ENCODE data around the gene FKBP14. TPM values are rescaled to one million over a fixed set of nuclear protein-coding genes. Genes with fewer than 3 reads are reported as not detected.

The FKBP14 gene
- total RNA-seq, 3 donors from 2014 or later (not counting 1 experiment from before 2014, with no cell fraction given): 11.1 to 13.4 (median 11.9) TPM

DNA sequence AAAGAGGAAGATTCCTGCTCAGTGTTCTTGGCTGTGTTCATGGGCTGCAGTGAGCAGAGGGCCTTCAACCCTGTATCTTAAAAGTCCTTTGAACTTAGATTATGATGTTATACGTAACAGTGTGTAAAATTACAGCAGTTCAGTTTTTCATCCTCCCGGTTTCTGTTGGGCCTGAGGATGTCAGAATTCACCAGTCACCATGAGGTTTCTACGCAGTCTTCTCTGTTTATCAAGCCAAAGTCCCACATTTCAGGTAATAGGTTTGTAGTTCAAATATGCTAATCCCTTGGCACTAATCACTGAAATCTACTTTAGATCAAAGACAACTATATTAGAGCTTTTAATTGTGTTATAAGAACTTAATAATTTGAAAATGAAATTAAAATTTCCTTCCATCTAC, 26.6 kb upstream of the FKBP14 start:
- DNase-seq: no peak
- Histone ChIP-seq H3K9me3 (ENCODE audit: control insufficient read depth, insufficient read depth, low read length) (no peaks in the 10 kb centered on the region), H3K27ac (ENCODE audit: low read length) (no peak overlapping the region), H3K4me1 (ENCODE audit: control insufficient read depth, insufficient read depth, low read length) (no peaks in the 10 kb centered on the region), H3K27me3 (ENCODE audit: control insufficient read depth, insufficient read depth, low read length) (no peaks in the 10 kb centered on the region), H3K36me3 (ENCODE audit: control insufficient read depth, insufficient read depth, low read length) (peaks cover 15% of the 10 kb centered on the region), H3K4me3 (ENCODE audit: low read length) (no peak overlapping the region)
- 85% methylated on average over 2 of the region's 3 CpGs for WGBS (ENCODE audit: insufficient coverage)
- Mint-ChIP-seq H3K36me3 (peaks cover 9% of the 10 kb centered on the region), H3K4me3 (no peak overlapping the region), H3K9me3 (no peaks in the 10 kb centered on the region), H3K4me1 (no peaks in the 10 kb centered on the region), H3K27ac (no peak overlapping the region), H3K27me3 (ENCODE audit: low read depth in 2 of 2) (no peaks in the 10 kb centered on the region)
- ATAC-seq: no peak
- TF ChIP-seq, protein P1, sequence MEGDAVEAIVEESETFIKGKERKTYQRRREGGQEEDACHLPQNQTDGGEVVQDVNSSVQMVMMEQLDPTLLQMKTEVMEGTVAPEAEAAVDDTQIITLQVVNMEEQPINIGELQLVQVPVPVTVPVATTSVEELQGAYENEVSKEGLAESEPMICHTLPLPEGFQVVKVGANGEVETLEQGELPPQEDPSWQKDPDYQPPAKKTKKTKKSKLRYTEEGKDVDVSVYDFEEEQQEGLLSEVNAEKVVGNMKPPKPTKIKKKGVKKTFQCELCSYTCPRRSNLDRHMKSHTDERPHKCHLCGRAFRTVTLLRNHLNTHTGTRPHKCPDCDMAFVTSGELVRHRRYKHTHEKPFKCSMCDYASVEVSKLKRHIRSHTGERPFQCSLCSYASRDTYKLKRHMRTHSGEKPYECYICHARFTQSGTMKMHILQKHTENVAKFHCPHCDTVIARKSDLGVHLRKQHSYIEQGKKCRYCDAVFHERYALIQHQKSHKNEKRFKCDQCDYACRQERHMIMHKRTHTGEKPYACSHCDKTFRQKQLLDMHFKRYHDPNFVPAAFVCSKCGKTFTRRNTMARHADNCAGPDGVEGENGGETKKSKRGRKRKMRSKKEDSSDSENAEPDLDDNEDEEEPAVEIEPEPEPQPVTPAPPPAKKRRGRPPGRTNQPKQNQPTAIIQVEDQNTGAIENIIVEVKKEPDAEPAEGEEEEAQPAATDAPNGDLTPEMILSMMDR (IDR thresholded peaks at IDR 0.05): no peak
- intact Hi-C loops (cut with micrococcal nuclease): no loop called here

DNA sequence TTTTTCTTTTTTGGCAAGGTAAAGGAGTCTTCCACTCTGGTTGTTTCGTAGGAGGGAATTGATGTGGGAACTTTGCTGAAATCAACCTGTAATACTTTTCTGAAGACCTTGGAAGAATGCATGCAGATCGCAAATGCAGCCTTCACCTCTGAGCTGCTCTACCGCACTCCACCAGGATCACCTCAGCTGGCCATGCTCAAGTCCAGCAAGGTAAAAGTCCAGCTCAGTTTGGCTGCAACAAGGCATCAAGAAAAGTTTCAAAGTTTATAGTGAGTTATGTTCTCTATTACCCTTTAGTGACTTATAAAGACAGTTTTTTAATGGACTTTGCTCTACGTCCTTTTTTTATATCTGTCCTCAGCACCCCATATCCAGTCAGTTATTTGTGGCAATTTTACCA, 22.7 kb upstream of the FKBP14 start:
- ATAC-seq (no peak), DNase-seq (no peak)
- Mint-ChIP-seq H3K36me3 (peaks cover 17% of the 10 kb centered on the region), H3K9me3 (no peaks in the 10 kb centered on the region), H3K4me1 (no peaks in the 10 kb centered on the region), H3K27me3 (ENCODE audit: low read depth in 2 of 2) (no peaks in the 10 kb centered on the region), H3K27ac (no peak overlapping the region), H3K4me3 (no peak overlapping the region)
- peaks cover 15% of the 10 kb centered on the region for H3K36me3 ChIP-seq (ENCODE audit: control insufficient read depth, insufficient read depth, low read length)
- no peaks in the 10 kb centered on the region for H3K27me3 ChIP-seq (ENCODE audit: control insufficient read depth, insufficient read depth, low read length)
- no peaks in the 10 kb centered on the region for H3K9me3 ChIP-seq (ENCODE audit: control insufficient read depth, insufficient read depth, low read length)
- H3K4me1 ChIP-seq (ENCODE audit: control insufficient read depth, insufficient read depth, low read length): no peaks in the 10 kb centered on the region
- intact Hi-C loops (cut with micrococcal nuclease): no loop called here
- 93% methylated on average over 4 of the region's 4 CpGs for WGBS (ENCODE audit: insufficient coverage)
- H3K27ac ChIP-seq (ENCODE audit: low read length): no peak overlapping the region
- no peak overlapping the region for H3K4me3 ChIP-seq (ENCODE audit: low read length)
- TF ChIP-seq, protein P1 (IDR thresholded peaks at IDR 0.05): no peak

DNA sequence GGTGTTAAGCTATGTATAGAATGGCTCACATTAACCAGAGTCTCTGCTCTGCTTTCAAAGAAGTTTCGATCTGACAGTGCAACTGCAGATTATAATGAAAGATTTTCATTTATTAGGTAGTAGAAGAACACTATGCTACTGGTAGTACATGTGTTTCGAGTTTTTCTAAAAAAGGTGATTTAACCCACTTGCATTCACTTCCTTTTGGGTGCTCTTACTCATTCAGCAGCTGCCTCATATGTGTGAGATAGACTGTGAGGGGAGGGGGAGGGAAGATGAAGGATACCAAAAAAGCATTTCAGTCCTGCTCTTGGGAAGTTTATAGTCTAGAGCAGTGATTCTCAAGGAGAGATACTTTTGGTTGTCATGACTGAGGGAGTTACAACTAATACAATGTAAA, 22.1 kb upstream of the FKBP14 start:
- TF ChIP-seq, protein P1 (IDR thresholded peaks at IDR 0.05): no peak
- Mint-ChIP-seq H3K9me3 (no peaks in the 10 kb centered on the region), H3K4me1 (no peaks in the 10 kb centered on the region), H3K27ac (no peak overlapping the region), H3K27me3 (ENCODE audit: low read depth in 2 of 2) (no peaks in the 10 kb centered on the region), H3K36me3 (peaks cover 17% of the 10 kb centered on the region), H3K4me3 (no peak overlapping the region)
- ATAC-seq (no peak), DNase-seq (no peak)
- no peak overlapping the region for H3K27ac ChIP-seq (ENCODE audit: low read length)
- no peaks in the 10 kb centered on the region for H3K27me3 ChIP-seq (ENCODE audit: control insufficient read depth, insufficient read depth, low read length)
- H3K4me3 ChIP-seq (ENCODE audit: low read length): no peak overlapping the region
- intact Hi-C loops (cut with micrococcal nuclease): no loop called here
- H3K4me1 ChIP-seq (ENCODE audit: control insufficient read depth, insufficient read depth, low read length): no peaks in the 10 kb centered on the region
- peaks cover 12% of the 10 kb centered on the region for H3K36me3 ChIP-seq (ENCODE audit: control insufficient read depth, insufficient read depth, low read length)
- H3K9me3 ChIP-seq (ENCODE audit: control insufficient read depth, insufficient read depth, low read length): no peaks in the 10 kb centered on the region
- 94% methylated on average over 1 of the region's 2 CpGs for WGBS (ENCODE audit: insufficient coverage)

DNA sequence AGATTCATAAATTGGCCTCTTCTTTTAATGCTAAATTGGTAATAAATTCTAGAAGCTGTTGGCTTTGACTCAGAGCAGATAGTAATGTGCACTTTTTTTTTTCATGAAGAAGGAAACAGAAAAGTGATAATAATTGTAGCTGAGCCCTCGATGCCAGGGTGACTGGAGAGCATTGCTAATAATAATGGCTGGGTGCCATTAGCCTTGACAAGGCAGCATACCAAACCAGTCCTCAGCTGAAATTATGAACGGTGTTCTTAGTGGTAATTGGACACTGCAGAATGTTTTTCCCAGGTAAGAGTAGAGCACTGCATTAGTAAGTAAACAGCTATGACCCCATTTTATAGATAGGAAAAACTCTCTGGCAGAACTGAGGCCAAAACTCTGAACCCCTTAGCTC, 20.6 kb upstream of the FKBP14 start:
- H3K4me1 Mint-ChIP-seq: peaks cover 3% of the 10 kb centered on the region in 2 donors
- Histone ChIP-seq H3K4me1 (ENCODE audit: control insufficient read depth, insufficient read depth, low read length) (no peaks in the 10 kb centered on the region), H3K36me3 (ENCODE audit: control insufficient read depth, insufficient read depth, low read length) (peaks cover 12% of the 10 kb centered on the region), H3K27me3 (ENCODE audit: control insufficient read depth, insufficient read depth, low read length) (no peaks in the 10 kb centered on the region), H3K9me3 (ENCODE audit: control insufficient read depth, insufficient read depth, low read length) (no peaks in the 10 kb centered on the region), H3K4me3 (ENCODE audit: low read length) (no peak overlapping the region), H3K27ac (ENCODE audit: low read length) (no peak overlapping the region)
- intact Hi-C loops (cut with micrococcal nuclease): no loop called here
- WGBS (ENCODE audit: insufficient coverage): 95% methylated on average over 2 of the region's 2 CpGs
- H3K36me3 Mint-ChIP-seq: peaks cover 17% of the 10 kb centered on the region
- TF ChIP-seq, protein P1 (IDR thresholded peaks at IDR 0.05): no peak
- DNase-seq (no peak), ATAC-seq (no peak)
- H3K27ac Mint-ChIP-seq: no peak overlapping the region
- H3K27me3 Mint-ChIP-seq (ENCODE audit: low read depth in 2 of 2): no peaks in the 10 kb centered on the region
- H3K9me3 Mint-ChIP-seq: no peaks in the 10 kb centered on the region
- H3K4me3 Mint-ChIP-seq: no peak overlapping the region

All from natural killer cell (primary cell).